ENCODE measurements around the gene FRMD5.

FRMD5 gene

DNA sequence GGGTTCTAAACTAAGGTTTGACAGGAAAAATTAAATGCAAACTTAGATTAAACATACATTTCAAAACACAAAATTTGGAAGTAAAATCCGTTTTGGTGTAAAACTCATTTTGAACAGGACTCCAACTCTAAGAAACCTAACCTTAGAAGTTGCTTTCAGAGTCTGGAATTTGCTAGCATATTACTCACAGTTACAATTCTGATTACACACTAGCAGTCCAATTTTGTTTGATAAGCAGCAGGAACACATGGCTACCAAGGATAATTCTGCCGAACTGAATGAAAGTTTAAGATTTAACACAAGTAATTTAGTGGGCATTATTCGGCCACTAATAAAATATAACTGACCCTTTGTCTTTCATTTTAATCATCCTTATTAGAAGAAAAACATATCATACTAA lies 49.6 kb downstream of the FRMD5 start:
- Mint-ChIP-seq H3K9me3 (no peaks in the 10 kb centered on the region), H3K27me3 (ENCODE audit: low read depth) (peaks cover 16% of the 10 kb centered on the region), H3K4me1 (ENCODE audit: low read depth) (no peaks in the 10 kb centered on the region), H3K4me3 (no peak overlapping the region), H3K36me3 (ENCODE audit: low read depth) (no peaks in the 10 kb centered on the region), H3K27ac (no peak overlapping the region)

DNA sequence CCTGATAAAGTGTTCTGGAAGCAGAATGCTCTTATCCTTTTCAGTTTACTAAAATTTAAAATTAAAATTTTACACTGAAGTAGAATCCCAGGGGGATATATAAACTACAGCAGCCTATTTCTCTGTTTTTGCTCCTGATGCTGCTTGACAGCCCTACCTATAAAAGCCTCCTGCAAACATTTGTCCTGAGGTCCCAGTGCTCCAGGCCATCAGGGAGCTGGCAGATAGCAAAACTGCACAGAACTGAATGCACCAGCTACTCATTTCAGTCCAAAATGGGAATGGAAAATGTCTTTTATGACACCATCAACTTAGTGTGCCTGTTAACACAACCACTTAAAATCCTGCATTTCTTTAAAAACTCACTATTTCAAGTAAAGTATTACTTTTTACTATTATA lies 50.1 kb downstream of the FRMD5 start:
- H3K27ac Mint-ChIP-seq = no peak overlapping the region
- H3K9me3 Mint-ChIP-seq = no peaks in the 10 kb centered on the region
- H3K36me3 Mint-ChIP-seq (ENCODE audit: low read depth) = no peaks in the 10 kb centered on the region
- H3K4me1 Mint-ChIP-seq (ENCODE audit: low read depth) = no peaks in the 10 kb centered on the region
- no peak overlapping the region for H3K4me3 Mint-ChIP-seq
- peaks cover 12% of the 10 kb centered on the region for H3K27me3 Mint-ChIP-seq (ENCODE audit: low read depth)

DNA sequence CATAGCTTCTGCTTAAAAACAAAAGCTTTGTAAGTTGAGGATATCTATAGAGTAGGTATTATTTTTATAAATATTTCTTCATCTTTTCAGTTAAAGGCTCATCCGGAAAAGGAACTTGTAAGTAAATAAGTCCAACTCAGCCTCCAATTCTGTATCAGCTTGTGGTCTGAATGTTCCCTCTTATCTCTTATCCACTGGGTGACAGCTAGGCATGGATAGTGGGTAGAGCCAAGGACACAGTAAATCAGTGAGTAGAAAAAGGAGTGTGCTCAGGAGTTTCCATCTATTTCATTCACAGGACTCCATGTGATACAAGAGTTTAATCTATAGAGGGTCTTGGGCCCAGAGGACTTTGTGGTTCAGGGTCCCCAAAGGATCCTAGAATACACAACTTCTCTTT lies 50.9 kb downstream of the FRMD5 start:
- no peak overlapping the region for H3K27ac Mint-ChIP-seq
- no peaks in the 10 kb centered on the region for H3K9me3 Mint-ChIP-seq
- no peak overlapping the region for H3K4me3 Mint-ChIP-seq
- H3K4me1 Mint-ChIP-seq (ENCODE audit: low read depth) = no peaks in the 10 kb centered on the region
- H3K27me3 Mint-ChIP-seq (ENCODE audit: low read depth) = peaks cover 12% of the 10 kb centered on the region
- no peaks in the 10 kb centered on the region for H3K36me3 Mint-ChIP-seq (ENCODE audit: low read depth)

DNA sequence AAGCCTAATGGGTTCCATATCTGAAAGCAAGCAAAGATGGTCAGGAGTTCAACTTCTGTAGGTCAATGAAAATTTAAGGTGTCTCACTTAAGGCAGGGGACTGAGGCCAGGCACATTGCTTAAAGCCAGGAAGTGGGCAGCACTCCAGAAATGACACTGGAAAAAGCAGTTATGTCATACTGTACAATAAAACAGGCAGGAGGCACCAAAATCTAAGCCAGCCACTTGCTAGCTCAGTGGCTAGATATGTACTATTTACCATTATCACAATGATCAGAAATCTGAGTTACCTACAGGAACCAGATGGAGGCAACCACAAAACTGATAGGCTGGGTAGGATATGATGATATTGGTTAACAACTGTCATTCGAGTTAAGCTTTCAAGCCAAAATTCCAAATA lies 57.3 kb downstream of the FRMD5 start:
- peaks cover 8% of the 10 kb centered on the region for H3K27me3 Mint-ChIP-seq (ENCODE audit: low read depth)
- no peaks in the 10 kb centered on the region for H3K9me3 Mint-ChIP-seq
- no peak overlapping the region for H3K4me3 Mint-ChIP-seq
- H3K4me1 Mint-ChIP-seq (ENCODE audit: low read depth) = no peaks in the 10 kb centered on the region
- no peak overlapping the region for H3K27ac Mint-ChIP-seq
- H3K36me3 Mint-ChIP-seq (ENCODE audit: low read depth) = no peaks in the 10 kb centered on the region

DNA sequence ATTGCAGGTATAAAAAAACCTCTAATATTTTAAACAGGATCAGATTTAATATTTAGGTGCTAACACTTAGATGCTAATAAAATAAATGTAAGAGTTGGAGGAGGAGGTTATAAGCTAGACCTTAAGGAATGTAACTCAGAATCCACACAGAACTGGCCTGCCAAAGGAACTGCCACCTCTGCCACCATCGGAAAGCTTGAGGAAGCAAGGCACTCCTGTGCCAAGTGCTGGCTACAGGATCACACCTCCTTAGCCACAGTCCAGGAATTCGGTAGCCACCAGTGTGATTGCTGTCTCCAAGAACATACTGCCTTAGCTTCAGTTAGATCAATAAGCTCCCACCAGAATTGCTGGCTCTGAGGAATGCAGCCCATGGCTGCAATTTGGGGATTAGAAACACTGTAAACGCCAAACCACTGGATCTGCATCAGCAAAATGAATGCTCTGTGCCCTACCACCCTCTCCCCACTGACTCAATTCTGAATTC lies 58.0 kb downstream of the FRMD5 start:
- Mint-ChIP-seq H3K4me1 (ENCODE audit: low read depth) (no peaks in the 10 kb centered on the region), H3K27ac (no peak overlapping the region)

DNA sequence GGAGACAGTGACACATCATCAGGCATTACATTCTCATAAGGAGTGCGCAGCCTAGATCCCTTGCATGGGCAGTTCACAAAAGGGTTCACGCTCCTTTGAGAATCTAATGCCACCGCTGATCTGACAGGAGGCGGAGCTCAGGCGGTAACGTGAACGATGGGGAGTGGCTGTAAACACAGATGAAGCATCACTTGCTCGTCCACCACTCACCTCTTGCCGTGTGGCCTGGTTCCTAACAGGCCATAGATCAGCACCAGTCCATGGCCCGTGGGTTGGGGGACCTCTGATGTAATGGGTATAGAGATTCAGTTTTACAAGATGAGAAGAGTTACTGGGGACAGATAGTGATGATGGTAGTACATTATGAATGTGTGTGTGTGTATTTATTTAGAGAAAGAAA lies 63.0 kb downstream of the FRMD5 start:
- Mint-ChIP-seq H3K9me3 (no peaks in the 10 kb centered on the region), H3K27me3 (ENCODE audit: low read depth) (peaks cover 27% of the 10 kb centered on the region), H3K4me3 (no peak overlapping the region), H3K36me3 (ENCODE audit: low read depth) (no peaks in the 10 kb centered on the region), H3K27ac (no peak overlapping the region), H3K4me1 (ENCODE audit: low read depth) (no peaks in the 10 kb centered on the region)

More for the DNA sequence above, 58.0 kb downstream of the FRMD5 start:
- H3K9me3 Mint-ChIP-seq = no peaks in the 10 kb centered on the region
- peaks cover 12% of the 10 kb centered on the region for H3K27me3 Mint-ChIP-seq (ENCODE audit: low read depth)
- H3K4me3 Mint-ChIP-seq = no peak overlapping the region
- no peaks in the 10 kb centered on the region for H3K36me3 Mint-ChIP-seq (ENCODE audit: low read depth)

DNA sequence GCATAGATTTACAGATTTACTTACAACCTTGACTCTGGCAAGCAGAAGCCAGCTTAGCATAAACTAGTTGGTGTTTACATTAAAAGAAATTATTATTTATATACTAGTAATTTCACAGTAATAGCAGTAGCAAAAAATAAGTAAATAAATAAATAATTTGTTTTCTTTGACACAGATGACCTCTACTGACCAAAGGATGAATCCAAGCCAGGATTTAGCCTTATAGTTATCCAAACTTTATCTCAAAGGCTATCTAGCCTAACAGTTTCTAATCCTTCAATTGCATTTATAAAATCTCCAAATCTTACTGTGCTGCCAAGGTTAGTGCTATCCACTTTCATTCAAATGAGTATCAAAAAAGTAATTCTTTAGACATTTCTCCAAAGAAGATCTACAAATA lies 64.3 kb downstream of the FRMD5 start:
- no peaks in the 10 kb centered on the region for H3K4me1 Mint-ChIP-seq (ENCODE audit: low read depth)

DNA sequence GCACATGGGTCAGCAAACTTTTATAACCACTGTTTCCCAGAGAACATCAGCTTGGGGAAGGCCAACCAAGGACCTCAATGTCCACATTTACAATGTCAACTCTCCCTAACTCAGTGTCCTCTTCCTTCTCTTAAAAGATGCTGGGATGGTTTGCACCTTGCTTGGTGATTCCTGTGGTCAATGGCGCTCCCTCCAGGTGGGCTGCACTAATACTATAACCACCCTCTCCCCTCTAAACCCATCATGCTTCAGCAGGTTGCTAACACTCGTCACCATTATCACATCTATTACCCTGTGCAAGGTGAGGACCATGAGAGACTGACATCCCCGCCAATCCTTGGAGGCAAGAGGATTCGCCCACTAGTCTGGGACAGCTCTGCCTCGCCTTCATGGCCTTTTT lies 65.2 kb downstream of the FRMD5 start:
- no peak overlapping the region for H3K4me3 Mint-ChIP-seq
- no peaks in the 10 kb centered on the region for H3K36me3 Mint-ChIP-seq (ENCODE audit: low read depth)
- H3K9me3 Mint-ChIP-seq = no peaks in the 10 kb centered on the region
- H3K27ac Mint-ChIP-seq = no peak overlapping the region
- no peaks in the 10 kb centered on the region for H3K4me1 Mint-ChIP-seq (ENCODE audit: low read depth)
- peaks cover 28% of the 10 kb centered on the region for H3K27me3 Mint-ChIP-seq (ENCODE audit: low read depth)

More for the DNA sequence above, 64.3 kb downstream of the FRMD5 start:
- Mint-ChIP-seq H3K9me3 (no peaks in the 10 kb centered on the region), H3K27me3 (ENCODE audit: low read depth) (peaks cover 28% of the 10 kb centered on the region), H3K27ac (no peak overlapping the region), H3K4me3 (no peak overlapping the region), H3K36me3 (ENCODE audit: low read depth) (no peaks in the 10 kb centered on the region)

DNA sequence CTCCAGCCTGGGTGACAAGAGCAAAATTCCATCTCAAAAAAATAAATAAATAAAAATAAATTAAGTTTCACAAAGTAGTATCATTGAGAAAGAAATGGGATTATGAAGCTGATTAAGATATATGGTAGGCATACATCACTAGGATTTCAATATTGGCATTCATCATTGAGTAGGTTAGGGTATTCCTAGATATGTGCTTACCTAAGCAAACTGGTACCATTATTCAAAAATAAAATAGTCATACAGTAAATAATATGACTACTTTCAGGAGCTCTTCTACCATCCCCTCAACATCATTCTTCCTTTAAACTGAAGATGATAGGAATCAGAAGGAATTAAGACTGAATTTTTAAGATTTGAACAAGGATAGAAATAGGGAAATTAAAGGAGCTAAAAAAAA lies 66.6 kb downstream of the FRMD5 start:
- Mint-ChIP-seq H3K36me3 (ENCODE audit: low read depth) (no peaks in the 10 kb centered on the region), H3K27ac (no peak overlapping the region), H3K4me3 (no peak overlapping the region), H3K4me1 (ENCODE audit: low read depth) (no peaks in the 10 kb centered on the region), H3K9me3 (no peaks in the 10 kb centered on the region), H3K27me3 (ENCODE audit: low read depth) (peaks cover 28% of the 10 kb centered on the region)

DNA sequence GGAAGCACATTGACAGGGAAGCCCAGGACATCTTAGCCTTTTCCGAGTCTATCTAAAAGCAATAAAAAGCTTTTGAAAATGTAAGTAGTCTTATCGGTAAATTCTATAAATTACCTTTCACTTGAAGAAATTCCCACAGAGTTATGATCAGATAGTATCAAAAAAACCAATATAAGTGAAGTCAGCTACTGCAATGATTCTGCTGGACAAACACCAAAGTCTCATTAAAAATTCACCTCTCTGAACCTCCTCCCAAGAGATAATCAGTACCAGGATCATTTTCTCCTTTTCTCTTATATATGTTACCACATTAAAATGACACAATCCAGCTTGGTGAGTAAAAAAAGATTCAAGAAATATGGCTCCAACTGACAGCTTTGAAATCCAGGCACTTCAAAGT lies 69.2 kb downstream of the FRMD5 start:
- Mint-ChIP-seq H3K27me3 (ENCODE audit: low read depth) (peaks cover 22% of the 10 kb centered on the region), H3K27ac (no peak overlapping the region), H3K36me3 (ENCODE audit: low read depth) (no peaks in the 10 kb centered on the region), H3K4me1 (ENCODE audit: low read depth) (no peaks in the 10 kb centered on the region), H3K4me3 (no peak overlapping the region), H3K9me3 (no peaks in the 10 kb centered on the region)

DNA sequence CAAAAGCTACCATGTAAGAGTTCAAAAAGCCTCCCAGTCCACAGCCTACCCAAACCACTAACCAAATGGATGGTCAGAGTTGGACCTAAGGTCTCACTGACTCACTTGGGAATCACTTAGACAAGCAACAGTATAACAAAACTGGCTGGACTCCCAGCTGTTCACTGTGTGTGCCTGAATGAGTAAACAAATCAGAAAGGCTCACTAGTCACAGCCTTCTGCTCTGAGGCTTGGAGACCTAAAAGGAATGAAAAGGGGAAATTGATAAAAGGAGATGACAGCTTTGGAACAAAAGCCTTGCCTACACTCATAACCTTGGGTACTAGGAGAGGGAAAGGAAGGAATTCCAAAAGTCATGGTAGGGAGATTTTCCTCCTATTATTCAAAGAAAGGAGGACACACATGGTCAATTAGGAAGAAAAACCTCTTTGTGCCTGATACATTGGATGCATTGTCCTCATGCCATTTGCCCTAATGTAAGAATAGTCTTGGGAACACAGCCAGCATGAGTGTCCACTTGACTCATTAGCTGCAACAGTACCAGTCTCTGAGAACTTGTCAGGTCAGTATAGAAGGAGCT lies 92.3 kb downstream of the FRMD5 start:
- Mint-ChIP-seq H3K4me1 (ENCODE audit: low read depth) (no peaks in the 10 kb centered on the region), H3K4me3 (no peak overlapping the region), H3K27me3 (ENCODE audit: low read depth) (peaks cover 22% of the 10 kb centered on the region), H3K27ac (no peak overlapping the region), H3K36me3 (ENCODE audit: low read depth) (no peaks in the 10 kb centered on the region), H3K9me3 (no peaks in the 10 kb centered on the region)

DNA sequence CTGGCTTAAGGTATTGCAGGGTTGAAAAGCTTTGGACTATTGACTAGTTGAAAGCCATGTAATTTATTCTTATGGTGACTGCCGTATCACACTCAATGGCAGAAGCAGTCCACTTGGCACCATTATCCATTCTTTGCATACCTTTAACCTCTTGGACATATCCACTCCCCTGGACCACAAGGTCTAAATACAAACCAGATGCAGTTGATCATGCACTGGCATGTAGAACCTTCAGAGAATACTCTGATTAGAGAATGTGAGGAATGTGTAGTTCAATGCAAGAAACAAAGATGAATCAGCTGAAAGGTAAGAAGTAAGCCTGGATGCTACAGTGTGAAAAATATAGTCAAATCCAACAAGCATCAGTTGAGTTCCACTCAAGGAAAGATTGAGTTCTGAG lies 93.1 kb downstream of the FRMD5 start:
- Mint-ChIP-seq H3K36me3 (ENCODE audit: low read depth) (no peaks in the 10 kb centered on the region), H3K4me3 (no peak overlapping the region)

DNA sequence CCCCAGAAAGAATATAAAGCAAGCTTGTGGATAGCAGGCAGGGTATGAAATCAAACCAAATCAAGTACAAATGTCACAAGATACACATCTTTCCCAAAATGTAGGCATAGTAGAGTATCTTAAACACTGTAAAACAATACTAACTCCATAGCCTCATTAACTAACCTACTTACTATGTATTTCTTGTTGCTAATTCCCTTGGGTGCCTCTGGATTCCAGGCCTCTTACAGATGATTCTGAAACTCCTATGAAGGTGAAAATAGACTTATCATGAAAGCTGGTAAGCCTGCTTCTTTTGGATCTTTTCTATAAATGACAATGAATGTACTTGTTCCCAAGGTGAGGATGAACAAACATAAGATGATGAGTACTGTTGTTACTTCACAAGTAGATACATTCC lies 93.8 kb downstream of the FRMD5 start:
- no peaks in the 10 kb centered on the region for H3K36me3 Mint-ChIP-seq (ENCODE audit: low read depth)
- H3K4me3 Mint-ChIP-seq = no peak overlapping the region
- H3K27ac Mint-ChIP-seq = no peak overlapping the region
- peaks cover 12% of the 10 kb centered on the region for H3K27me3 Mint-ChIP-seq (ENCODE audit: low read depth)
- no peaks in the 10 kb centered on the region for H3K9me3 Mint-ChIP-seq
- no peaks in the 10 kb centered on the region for H3K4me1 Mint-ChIP-seq (ENCODE audit: low read depth)

More for the DNA sequence above, 93.1 kb downstream of the FRMD5 start:
- Mint-ChIP-seq H3K4me1 (ENCODE audit: low read depth) (no peaks in the 10 kb centered on the region), H3K27me3 (ENCODE audit: low read depth) (peaks cover 17% of the 10 kb centered on the region), H3K27ac (no peak overlapping the region), H3K9me3 (no peaks in the 10 kb centered on the region)

DNA sequence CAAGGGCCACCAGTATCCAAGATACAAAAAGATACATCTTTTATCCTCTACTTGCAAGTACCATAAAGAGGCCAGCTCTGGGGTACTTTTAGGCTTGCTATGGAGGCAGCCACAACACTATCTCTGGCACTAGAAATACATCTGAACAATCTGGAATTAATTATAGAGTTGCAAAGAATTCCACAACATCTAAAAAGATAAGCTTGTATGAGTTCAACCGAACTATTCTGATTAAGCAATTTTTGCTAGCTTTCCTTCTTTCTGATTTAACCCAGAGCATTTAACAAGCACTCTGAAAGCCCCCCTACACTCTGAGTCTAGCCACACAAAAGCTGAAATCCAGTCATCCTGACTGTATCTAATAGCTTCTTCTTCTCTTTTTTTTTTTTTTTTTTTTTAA lies 95.4 kb downstream of the FRMD5 start:
- H3K4me1 Mint-ChIP-seq (ENCODE audit: low read depth) = no peaks in the 10 kb centered on the region

DNA sequence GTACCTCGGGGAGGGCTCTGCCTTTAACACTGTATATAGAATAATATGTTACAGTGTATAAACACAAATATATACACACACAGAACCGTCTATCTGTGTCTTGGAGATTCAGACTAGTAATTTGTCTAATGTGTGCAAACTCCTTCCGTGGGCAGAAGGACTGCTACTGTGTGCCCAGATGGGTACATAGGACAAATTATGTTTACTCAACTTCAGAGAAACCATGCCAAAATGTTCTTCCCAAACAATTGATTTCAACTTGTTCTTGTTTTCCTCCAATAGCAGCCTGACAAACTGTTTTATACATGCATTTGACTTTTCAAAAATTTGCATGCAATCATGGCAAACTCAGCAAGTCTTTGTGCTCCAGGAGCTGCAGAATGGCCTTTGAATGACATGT lies 97.5 kb downstream of the FRMD5 start:
- no peaks in the 10 kb centered on the region for H3K36me3 Mint-ChIP-seq (ENCODE audit: low read depth)
- no peaks in the 10 kb centered on the region for H3K4me1 Mint-ChIP-seq (ENCODE audit: low read depth)
- H3K4me3 Mint-ChIP-seq = no peak overlapping the region
- H3K9me3 Mint-ChIP-seq = no peaks in the 10 kb centered on the region
- H3K27me3 Mint-ChIP-seq (ENCODE audit: low read depth) = peaks cover 15% of the 10 kb centered on the region
- no peak overlapping the region for H3K27ac Mint-ChIP-seq

More for the DNA sequence above, 95.4 kb downstream of the FRMD5 start:
- Mint-ChIP-seq H3K9me3 (no peaks in the 10 kb centered on the region), H3K36me3 (ENCODE audit: low read depth) (no peaks in the 10 kb centered on the region), H3K4me3 (no peak overlapping the region), H3K27ac (no peak overlapping the region), H3K27me3 (ENCODE audit: low read depth) (peaks cover 11% of the 10 kb centered on the region)

DNA sequence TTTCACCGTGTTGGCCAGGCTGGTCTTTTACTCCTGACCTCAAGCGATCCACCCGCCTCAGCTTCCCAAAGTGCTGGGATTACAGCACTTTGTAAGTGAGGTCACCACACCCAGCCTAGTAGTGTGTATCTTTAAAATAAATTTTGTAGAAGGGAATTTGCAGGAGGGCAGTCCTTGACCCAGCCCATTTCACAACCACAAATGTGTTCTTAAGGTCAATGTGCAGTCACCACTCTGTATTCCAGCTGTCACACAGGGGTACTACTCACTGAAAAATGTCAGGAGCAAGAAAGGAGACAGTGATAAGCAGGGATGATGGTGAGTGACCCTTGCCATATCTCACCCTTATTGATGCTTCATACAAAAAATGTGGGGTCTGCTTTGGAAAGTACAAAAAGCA lies 98.5 kb downstream of the FRMD5 start:
- H3K4me3 Mint-ChIP-seq = no peak overlapping the region
- peaks cover 15% of the 10 kb centered on the region for H3K27me3 Mint-ChIP-seq (ENCODE audit: low read depth)
- no peaks in the 10 kb centered on the region for H3K4me1 Mint-ChIP-seq (ENCODE audit: low read depth)
- no peaks in the 10 kb centered on the region for H3K36me3 Mint-ChIP-seq (ENCODE audit: low read depth)
- no peak overlapping the region for H3K27ac Mint-ChIP-seq
- no peaks in the 10 kb centered on the region for H3K9me3 Mint-ChIP-seq

Measured in T-helper 1 cell treated with Interleukin-12 subunit alpha and Interleukin-12 subunit beta and Interleukin-4 antibody, amounts not matched to agents 30 μg/mL and 1 μg/mL, for 36 hours (primary cell).